Erythroblast (primary cell): ENCODE results near the gene RNASE9.

Source experiments
- GATA1 ChIP-seq: IDR thresholded peaks from 2 replicates; pipeline ENCODE4 v1.6.1; 2011; ENCODE audit warnings: low read depth, mild to moderate bottlenecking, control low read depth, low read length, moderate library complexity
- POLR2A ChIP-seq: IDR thresholded peaks from 2 replicates; pipeline ENCODE4 v1.6.1; 2011; ENCODE audit warnings: mild to moderate bottlenecking, low read length

- no peak for TF ChIP-seq POLR2A
- no peak for TF ChIP-seq GATA1
Measured at GRCh38 chr14:20555845-20556244, 5.0 kb downstream of the RNASE9 start.
